ENCODE measurements around the gene SYPL2. TPM values are rescaled to one million over a fixed set of nuclear protein-coding genes. Genes with fewer than 3 reads are reported as not detected.

SYPL2 gene
- polyA plus RNA-seq, 2 of the 4 experiments (the other 2 are of a cell fraction) = 0.04 to 0.05 TPM

DNA sequence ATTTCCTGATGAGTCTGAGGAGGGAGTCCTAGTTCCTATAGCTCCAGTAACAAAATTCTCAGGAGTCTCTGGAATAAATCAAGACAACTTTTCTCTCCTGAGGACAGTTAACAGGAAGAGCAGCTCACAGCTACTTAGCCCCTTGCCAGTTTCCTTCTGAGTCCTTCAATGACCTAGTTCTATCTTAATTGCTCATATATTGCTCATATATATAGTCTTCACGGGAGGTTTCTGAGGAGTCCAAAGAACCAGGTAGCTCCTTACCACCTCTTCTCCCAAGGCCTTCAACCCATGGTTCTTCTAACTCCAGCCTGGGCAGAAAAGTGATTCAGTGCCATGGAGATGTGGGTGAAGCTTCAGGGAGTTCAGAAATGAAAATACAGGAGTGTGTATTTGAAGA is 38.6 kb downstream of the SYPL2 start:
- Histone ChIP-seq H3K4me2 (no peak overlapping the region), H3K9me3 (no peaks in the 10 kb centered on the region), H3K27ac (no peak overlapping the region), H3K4me3 (no peak overlapping the region), H3K4me1 (peaks cover 1% of the 10 kb centered on the region; the same call in 1 of the 3 replicates)
- WGBS (ENCODE audit: missing lambda C conversion rate) = 74% methylated on average over 1 of the region's 1 CpG
- TF ChIP-seq POLR2AphosphoS2 (conservative IDR thresholded peaks at IDR 0.05; ENCODE audit: low read length) = no peak
- TF ChIP-seq MAFK (IDR thresholded peaks at IDR 0.05; ENCODE audit: partially characterized antibody) = no peak
- TF ChIP-seq, protein P1, sequence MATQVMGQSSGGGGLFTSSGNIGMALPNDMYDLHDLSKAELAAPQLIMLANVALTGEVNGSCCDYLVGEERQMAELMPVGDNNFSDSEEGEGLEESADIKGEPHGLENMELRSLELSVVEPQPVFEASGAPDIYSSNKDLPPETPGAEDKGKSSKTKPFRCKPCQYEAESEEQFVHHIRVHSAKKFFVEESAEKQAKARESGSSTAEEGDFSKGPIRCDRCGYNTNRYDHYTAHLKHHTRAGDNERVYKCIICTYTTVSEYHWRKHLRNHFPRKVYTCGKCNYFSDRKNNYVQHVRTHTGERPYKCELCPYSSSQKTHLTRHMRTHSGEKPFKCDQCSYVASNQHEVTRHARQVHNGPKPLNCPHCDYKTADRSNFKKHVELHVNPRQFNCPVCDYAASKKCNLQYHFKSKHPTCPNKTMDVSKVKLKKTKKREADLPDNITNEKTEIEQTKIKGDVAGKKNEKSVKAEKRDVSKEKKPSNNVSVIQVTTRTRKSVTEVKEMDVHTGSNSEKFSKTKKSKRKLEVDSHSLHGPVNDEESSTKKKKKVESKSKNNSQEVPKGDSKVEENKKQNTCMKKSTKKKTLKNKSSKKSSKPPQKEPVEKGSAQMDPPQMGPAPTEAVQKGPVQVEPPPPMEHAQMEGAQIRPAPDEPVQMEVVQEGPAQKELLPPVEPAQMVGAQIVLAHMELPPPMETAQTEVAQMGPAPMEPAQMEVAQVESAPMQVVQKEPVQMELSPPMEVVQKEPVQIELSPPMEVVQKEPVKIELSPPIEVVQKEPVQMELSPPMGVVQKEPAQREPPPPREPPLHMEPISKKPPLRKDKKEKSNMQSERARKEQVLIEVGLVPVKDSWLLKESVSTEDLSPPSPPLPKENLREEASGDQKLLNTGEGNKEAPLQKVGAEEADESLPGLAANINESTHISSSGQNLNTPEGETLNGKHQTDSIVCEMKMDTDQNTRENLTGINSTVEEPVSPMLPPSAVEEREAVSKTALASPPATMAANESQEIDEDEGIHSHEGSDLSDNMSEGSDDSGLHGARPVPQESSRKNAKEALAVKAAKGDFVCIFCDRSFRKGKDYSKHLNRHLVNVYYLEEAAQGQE (IDR thresholded peaks at IDR 0.05) = no peak
- no peak for TF ChIP-seq HOXB5 (CRISPR knock-in tag; IDR thresholded peaks at IDR 0.05)
- TF ChIP-seq BHLHE40 (IDR thresholded peaks at IDR 0.05; ENCODE audit: low read depth, low read length) = no peak
- TF ChIP-seq RARB (CRISPR knock-in tag; IDR thresholded peaks at IDR 0.05) = no peak
- TF ChIP-seq, protein P2, sequence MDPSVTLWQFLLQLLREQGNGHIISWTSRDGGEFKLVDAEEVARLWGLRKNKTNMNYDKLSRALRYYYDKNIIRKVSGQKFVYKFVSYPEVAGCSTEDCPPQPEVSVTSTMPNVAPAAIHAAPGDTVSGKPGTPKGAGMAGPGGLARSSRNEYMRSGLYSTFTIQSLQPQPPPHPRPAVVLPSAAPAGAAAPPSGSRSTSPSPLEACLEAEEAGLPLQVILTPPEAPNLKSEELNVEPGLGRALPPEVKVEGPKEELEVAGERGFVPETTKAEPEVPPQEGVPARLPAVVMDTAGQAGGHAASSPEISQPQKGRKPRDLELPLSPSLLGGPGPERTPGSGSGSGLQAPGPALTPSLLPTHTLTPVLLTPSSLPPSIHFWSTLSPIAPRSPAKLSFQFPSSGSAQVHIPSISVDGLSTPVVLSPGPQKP (IDR thresholded peaks at IDR 0.05; ENCODE audit: low read depth, low read length) = no peak
- no peak for TF ChIP-seq FOSL2 (IDR thresholded peaks at IDR 0.05)
- no peak for TF ChIP-seq FOSL2 (CRISPR knock-in tag; IDR thresholded peaks at IDR 0.05)
- no peak for TF ChIP-seq ZFP36 (IDR thresholded peaks at IDR 0.05; ENCODE audit: borderline replicate concordance, partially characterized antibody)
- TF ChIP-seq, protein P3, sequence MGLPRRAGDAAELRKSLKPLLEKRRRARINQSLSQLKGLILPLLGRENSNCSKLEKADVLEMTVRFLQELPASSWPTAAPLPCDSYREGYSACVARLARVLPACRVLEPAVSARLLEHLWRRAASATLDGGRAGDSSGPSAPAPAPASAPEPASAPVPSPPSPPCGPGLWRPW (IDR thresholded peaks at IDR 0.05) = no peak
- TF ChIP-seq, protein P4, sequence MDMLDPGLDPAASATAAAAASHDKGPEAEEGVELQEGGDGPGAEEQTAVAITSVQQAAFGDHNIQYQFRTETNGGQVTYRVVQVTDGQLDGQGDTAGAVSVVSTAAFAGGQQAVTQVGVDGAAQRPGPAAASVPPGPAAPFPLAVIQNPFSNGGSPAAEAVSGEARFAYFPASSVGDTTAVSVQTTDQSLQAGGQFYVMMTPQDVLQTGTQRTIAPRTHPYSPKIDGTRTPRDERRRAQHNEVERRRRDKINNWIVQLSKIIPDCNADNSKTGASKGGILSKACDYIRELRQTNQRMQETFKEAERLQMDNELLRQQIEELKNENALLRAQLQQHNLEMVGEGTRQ (IDR thresholded peaks at IDR 0.05) = no peak
- no peak for TF ChIP-seq JUNB (IDR thresholded peaks at IDR 0.05)
- TF ChIP-seq, protein P5, sequence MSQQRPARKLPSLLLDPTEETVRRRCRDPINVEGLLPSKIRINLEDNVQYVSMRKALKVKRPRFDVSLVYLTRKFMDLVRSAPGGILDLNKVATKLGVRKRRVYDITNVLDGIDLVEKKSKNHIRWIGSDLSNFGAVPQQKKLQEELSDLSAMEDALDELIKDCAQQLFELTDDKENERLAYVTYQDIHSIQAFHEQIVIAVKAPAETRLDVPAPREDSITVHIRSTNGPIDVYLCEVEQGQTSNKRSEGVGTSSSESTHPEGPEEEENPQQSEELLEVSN (IDR thresholded peaks at IDR 0.05; ENCODE audit: borderline replicate concordance, low read depth) = no peak
- TF ChIP-seq HDAC2 (IDR thresholded peaks at IDR 0.05) = no peak
- TF ChIP-seq, protein P6, sequence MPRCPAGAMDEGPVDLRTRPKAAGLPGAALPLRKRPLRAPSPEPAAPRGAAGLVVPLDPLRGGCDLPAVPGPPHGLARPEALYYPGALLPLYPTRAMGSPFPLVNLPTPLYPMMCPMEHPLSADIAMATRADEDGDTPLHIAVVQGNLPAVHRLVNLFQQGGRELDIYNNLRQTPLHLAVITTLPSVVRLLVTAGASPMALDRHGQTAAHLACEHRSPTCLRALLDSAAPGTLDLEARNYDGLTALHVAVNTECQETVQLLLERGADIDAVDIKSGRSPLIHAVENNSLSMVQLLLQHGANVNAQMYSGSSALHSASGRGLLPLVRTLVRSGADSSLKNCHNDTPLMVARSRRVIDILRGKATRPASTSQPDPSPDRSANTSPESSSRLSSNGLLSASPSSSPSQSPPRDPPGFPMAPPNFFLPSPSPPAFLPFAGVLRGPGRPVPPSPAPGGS (IDR thresholded peaks at IDR 0.05) = no peak
- no peak for TF ChIP-seq RAD21 (conservative IDR thresholded peaks at IDR 0.05 in 1 of 2, IDR thresholded peaks at IDR 0.05 in 1 of 2)
- TF ChIP-seq CHD2 (IDR thresholded peaks at IDR 0.05; ENCODE audit: low read length, partially characterized antibody) = no peak
- no peak for TF ChIP-seq CBX8 (IDR thresholded peaks at IDR 0.05)
- TF ChIP-seq NR3C1 (IDR thresholded peaks at IDR 0.05) = no peak
- ChIA-PET POLR2A (no interaction called here), CTCF (interaction anchor here (1.0 to 16.9 kb wide), 5 partner anchors 11 to 476 kb away, joined by 3 to 232 read pairs (median 4); partner anchors contain the start of genes CYB561D1 and GNAI3)
- FAIRE-seq = no peak
- no peak for DNase-seq (ENCODE audit: low read depth in 1 of 2, low spot score in 1 of 2)
- ATAC-seq = no peak
